Chondrocyte (in vitro differentiated cells): ENCODE measurements around the gene SNORC. TPM values are rescaled to one million over a fixed set of nuclear protein-coding genes. Genes with fewer than 3 reads are reported as not detected.

Source experiments
- total RNA-seq: library from RNA; stranded (reverse); gene quantifications from 3 replicates; pipeline ENCODE4 v1.2.1, GENCODE V29; 2021

Gene SNORC
- total RNA-seq, 1 donor from 2014 or later, result 2.1 TPM

Other genes with a start within 250 kb of the SNORC start
- 109 to 178 TPM (median 175 TPM) in 3 replicates for gene EFHD1, start 236.7 kb upstream of the SNORC start, total RNA-seq
- 45.4 to 60.4 TPM (median 45.6 TPM) in 3 replicates for gene GIGYF2, start 172.9 kb upstream of the SNORC start, total RNA-seq
- not detected in 3 replicates for gene KCNJ13, start 93.7 kb upstream of the SNORC start, total RNA-seq
- 0.10 to 0.46 TPM in 2 of 3 replicates, not detected in the other for gene NGEF, start 143.0 kb downstream of the SNORC start, total RNA-seq
- gene NEU2, start 162.4 kb downstream of the SNORC start, total RNA-seq, result not detected in 3 replicates
- 0.20 to 0.48 TPM (median 0.21 TPM) in 3 replicates for gene INPP5D, start 190.1 kb downstream of the SNORC start, total RNA-seq